Activated CD8-positive, alpha-beta T cell treated with anti-CD3 and anti-CD28 coated beads for 36 hours (primary cell): ENCODE measurements around the gene TEX53. TPM values are rescaled to one million over a fixed set of nuclear protein-coding genes. Genes with fewer than 3 reads are reported as not detected.

Experiments
- ATAC-seq: fragments of 200-7000 bp; cut with Tn5 transposase; one replicate; pipeline ENCODE4 v1.10.0; 2021; ENCODE audit warnings: mild to moderate bottlenecking, moderate library complexity
- CTCF ChIA-PET: fragments of 350-600 bp; sonication (Branson Sonifier 250); formaldehyde crosslinking; loops from one replicate; lab custom pipeline; 2021; ENCODE audit warnings: antibody characterized with exemption; lab: Charles Lee
- POLR2A ChIA-PET: fragments of 350-600 bp; sonication (Branson Sonifier 250); formaldehyde crosslinking; loops from one replicate; lab custom pipeline; 2021; ENCODE audit warnings: antibody characterized with exemption; lab: Charles Lee
- DNase-seq: peaks from one replicate; pipeline ENCODE4 v3.0.0-alpha.2; 2020
- H3K27ac Mint-ChIP-seq: one replicate; pipeline ENCODE4 v1.8.0; 2021; ENCODE audit warnings: mild to moderate bottlenecking, mixed read lengths
- H3K27me3 Mint-ChIP-seq: one replicate; pipeline ENCODE4 v1.8.0; 2021; ENCODE audit warnings: mixed read lengths
- H3K36me3 Mint-ChIP-seq: one replicate; pipeline ENCODE4 v1.8.0; 2021; ENCODE audit warnings: low read depth, mixed read lengths
- H3K4me1 Mint-ChIP-seq: one replicate; pipeline ENCODE4 v1.8.0; 2021; ENCODE audit warnings: low read depth, mixed read lengths
- H3K4me3 Mint-ChIP-seq: one replicate; pipeline ENCODE4 v1.8.0; 2021; ENCODE audit warnings: mild to moderate bottlenecking, moderate library complexity, mixed read lengths
- H3K9me3 Mint-ChIP-seq: one replicate; pipeline ENCODE4 v1.8.0; 2021; ENCODE audit warnings: mixed read lengths
- CTCF ChIP-seq: fragments of 200-600 bp; IDR thresholded peaks from one replicate; pipeline ENCODE4 v1.8.0; 2022; ENCODE audit warnings: antibody characterized with exemption, mild to moderate bottlenecking
- intact Hi-C: fragments of 100-400 bp; cut with micrococcal nuclease; formaldehyde crosslinking; loops from one replicate; pipeline ENCODE4 v1.10.0; 2022
- total RNA-seq, 2 experiments: library from RNA; stranded (reverse); gene quantifications; one replicate each; pipeline ENCODE4 v1.2.3, GENCODE V29; 2021

The TEX53 gene
- total RNA-seq, 2 experiments from 2014 or later = not detected

GRCh38 chr9:114607671-114608524 lies 49.7 kb downstream of the TEX53 start:
- H3K4me3 Mint-ChIP-seq = no peak overlapping the region
- CTCF ChIA-PET = interaction anchor here (5.9 kb wide), 1 partner anchor 16 kb away, joined by 31 read pairs; no protein-coding TSS in a partner anchor

GRCh38 chr9:114606597-114607207 lies 50.9 kb downstream of the TEX53 start:
- POLR2A ChIA-PET = interaction anchor here (0.6 to 1.7 kb wide), 4 partner anchors 11 to 79 kb away, joined by 3 to 9 read pairs (median 4); partner anchors contain the start of gene ATP6V1G1
- Mint-ChIP-seq H3K27me3 (no peaks in the 10 kb centered on the region), H3K36me3 (peaks cover 17% of the 10 kb centered on the region), H3K4me3 (no peak overlapping the region), H3K4me1 (peaks cover 11% of the 10 kb centered on the region), H3K9me3 (peaks cover 5% of the 10 kb centered on the region), H3K27ac (no peak overlapping the region)
- intact Hi-C loops = no loop called here
- CTCF ChIA-PET = interaction anchor here (0.7 to 1.5 kb wide), 3 partner anchors 9 to 46 kb away, joined by 3 to 7 read pairs (median 3); no protein-coding TSS in a partner anchor
- no peak for DNase-seq
- no peak for ATAC-seq
- TF ChIP-seq CTCF = no peak

More at GRCh38 chr9:114607671-114608524, 49.7 kb downstream of the TEX53 start:
- H3K27me3 Mint-ChIP-seq = no peaks in the 10 kb centered on the region
- ATAC-seq = no peak
- H3K4me1 Mint-ChIP-seq = peaks cover 21% of the 10 kb centered on the region
- no peaks in the 10 kb centered on the region for H3K9me3 Mint-ChIP-seq
- H3K27ac Mint-ChIP-seq = no peak overlapping the region
- intact Hi-C loops = no loop called here
- H3K36me3 Mint-ChIP-seq = peaks cover 20% of the 10 kb centered on the region
- DNase-seq = no peak
- POLR2A ChIA-PET = interaction anchor here (0.6 to 1.7 kb wide), 5 partner anchors 9 to 240 kb away, joined by 3 to 9 read pairs (median 4); no protein-coding TSS in a partner anchor
- TF ChIP-seq CTCF = no peak

Other genes starting within 250 kb of the TEX53 start
- 10 to 100 TPM; 12.6 to 14.9 TPM for gene WHRN, start 152.3 kb downstream of the TEX53 start, total RNA-seq
- 10 to 100 TPM; 34.1 to 34.7 TPM for gene ATP6V1G1, start 70.0 kb downstream of the TEX53 start, total RNA-seq
- 10 to 100 TPM; 26.3 to 29.0 TPM for gene TMEM268, start 46.5 kb downstream of the TEX53 start, total RNA-seq
- gene TEX48, start 24.4 kb upstream of the TEX53 start, total RNA-seq = under 1 TPM in 1 of 2 experiments, not detected in 1; 0.65 TPM
- gene TNFSF15, start 148.2 kb upstream of the TEX53 start, total RNA-seq = under 1 TPM; 0.16 to 0.23 TPM